HepG2 (cell line): ENCODE data around the gene SNN. TPM values are rescaled to one million over a fixed set of nuclear protein-coding genes. Genes with fewer than 3 reads are reported as not detected.

ENCODE experiments used
- ATAC-seq: fragments of 200-7000 bp; cut with Tn5 transposase; 3 replicates; pipeline ENCODE4 v1.9.1; 2020; ENCODE audit warnings: mild to moderate bottlenecking, moderate library complexity
- BruUV-seq: library from RNA; stranded (reverse); fragments of 400-500 nt; replicated peaks from 2 replicates; lab custom pipeline; 2021; lab: Mats Ljungman, UMichigan
- CTCF ChIA-PET: fragments of 300-600 bp; formaldehyde crosslinking; extraction: SDS; loops from one replicate; lab custom pipeline; 2021; ENCODE audit warnings: low total read pairs, inconsistent platforms, low intra/inter-chr PET ratio; lab: Yijun Ruan, JAX
- POLR2A ChIA-PET: fragments of 350-600 bp; sonication (Branson Sonifier 250); formaldehyde crosslinking; loops from one replicate; lab custom pipeline; 2020; ENCODE audit warnings: antibody characterized with exemption, inconsistent platforms; lab: Yijun Ruan, JAX
- DNase-seq: peaks from one replicate; pipeline ENCODE4 v3.0.0-alpha.2; 2015; ENCODE audit warnings: low spot score
- FAIRE-seq: peaks from 3 replicates; lab custom pipeline; 2011; peaks lifted over from hg19 to GRCh38; lab: Jason Lieb, UNC
- H2AFZ ChIP-seq: one replicate; pipeline ENCODE4 v1.6.1; 2011; ENCODE audit warnings: low read length, inconsistent platforms
- H3K27ac ChIP-seq: fragments of 300-600 bp; 3 replicates; pipeline ENCODE4 v1.8.0; 2011; ENCODE audit warnings: mixed run types, mild to moderate bottlenecking, mixed read lengths, low read length, inconsistent platforms; ENCODE audit not compliant: insufficient read depth; ENCODE audit errors: extremely low read length
- H3K27me3 ChIP-seq, 2 experiments: fragments of 200-600 bp in 1 of 2; 2 replicates in 1 of 2; 3 replicates in 1 of 2; pipeline versions ENCODE4 v1.6.0 to v1.8.0; 2011; ENCODE audit warnings: low read length in 2 of 2, mild to moderate bottlenecking in 2 of 2, moderate library complexity in 2 of 2, inconsistent platforms in 1 of 2; ENCODE audit not compliant: insufficient read depth in 2 of 2, control insufficient read depth in 1 of 2
- H3K36me3 ChIP-seq, 2 experiments: fragments of 200-600 bp in 1 of 2; replicated peaks in 1 of 2; 2 replicates in 1 of 2; 3 replicates in 1 of 2; pipeline versions ENCODE4 v1.5.1 to v1.8.0; 2011; ENCODE audit warnings: low read length in 2 of 2, inconsistent platforms in 1 of 2; ENCODE audit not compliant: insufficient read depth in 2 of 2, control insufficient read depth in 1 of 2
- H3K4me1 ChIP-seq: 2 replicates; pipeline ENCODE4 v1.5.1; 2012; ENCODE audit warnings: low read length, inconsistent platforms; ENCODE audit not compliant: insufficient read depth
- H3K4me2 ChIP-seq: 2 replicates; pipeline ENCODE4 v1.6.0; 2011; ENCODE audit warnings: low read depth, low read length, inconsistent platforms
- H3K4me3 ChIP-seq, 3 experiments: fragments of 200-600 bp in 1 of 3; sonication (generic), shearing (Covaris generic) in 1 of 3; replicated peaks in 1 of 3; 2 replicates each; pipeline ENCODE4 v1.5.1; 2011 to 2016; ENCODE audit warnings: low read length in 3 of 3, inconsistent platforms in 2 of 3, low read depth in 2 of 3, mild to moderate bottlenecking in 2 of 3, control low read depth in 1 of 3, mixed read lengths in 1 of 3; ENCODE audit not compliant: insufficient read depth in 1 of 3
- H3K79me2 ChIP-seq: one replicate; pipeline ENCODE4 v1.6.1; 2011; ENCODE audit warnings: low read length, inconsistent platforms; ENCODE audit not compliant: insufficient read depth
- H3K9ac ChIP-seq: 2 replicates; pipeline ENCODE4 v1.6.0; 2011; ENCODE audit warnings: mild to moderate bottlenecking, low read depth, low read length, inconsistent platforms; ENCODE audit not compliant: insufficient read depth
- H3K9me3 ChIP-seq: 2 replicates; pipeline ENCODE4 v1.5.1; 2012; ENCODE audit warnings: mild to moderate bottlenecking, low read length
- H4K20me1 ChIP-seq: 2 replicates; pipeline ENCODE4 v1.6.0; 2011; ENCODE audit warnings: inconsistent platforms, mild to moderate bottlenecking, low read length, moderate library complexity; ENCODE audit not compliant: insufficient read depth
- HNRNPK ChIP-seq: fragments of 200-400 bp; formaldehyde crosslinking; IDR thresholded peaks from 2 replicates; pipeline ENCODE4 v1.6.1; 2018; ENCODE audit warnings: low read length, low read depth, moderate library complexity, mild to moderate bottlenecking; ENCODE audit not compliant: poor library complexity, severe bottlenecking
- SP2 ChIP-seq: sonication (generic); formaldehyde crosslinking; IDR thresholded peaks from 2 replicates; pipeline ENCODE4 v1.5.1; 2020; ENCODE audit warnings: mild to moderate bottlenecking, missing genetic modification reagents
- WGBS: methylation state at CpG from one replicate; pipeline ENCODE4 v1.1.6; 2017; ENCODE audit warnings: low lambda C conversion rate; 5-methylcytosine and 5-hydroxymethylcytosine counted together
- in situ Hi-C: cut with HindIII; loops from 2 replicates; pipeline ENCODE4 v1.10.0; 2017; ENCODE audit warnings: low pct_unique_long_range_greater_than_20kb; ENCODE audit not compliant: extremely low pct_ligation_motif_present
- intact Hi-C: fragments of 100-400 bp; cut with micrococcal nuclease; formaldehyde crosslinking; loops from one replicate; pipeline ENCODE4 v1.10.0; 2022; ENCODE audit not compliant: unreplicated experiment
- polyA plus RNA-seq, 8 experiments: library from polyadenylated mRNA; depleted of rRNA in 3 of 8; stranded (reverse) in 7 of 8; unstranded in 1 of 8; fragments of >200 nt; fragmentation: Illumina TruSeq in 4 of 8; extraction: Trizol in 4 of 8; gene quantifications; 2 replicates each; pipeline versions ENCODE4 v1.2.1 to v1.2.3, GENCODE V29; 2011 to 2016; ENCODE audit warnings: low read depth in 4 of 8, missing spikeins in 1 of 8, mixed read lengths in 1 of 8; ENCODE audit not compliant: insufficient read depth in 1 of 8
- total RNA-seq, 5 experiments: library from RNA; depleted of rRNA; stranded (reverse); fragments of >200 nt; fragmentation: Illumina TruSeq; extraction: Trizol; gene quantifications; 2 replicates each; pipeline ENCODE4 v1.2.3, GENCODE V29; 2016; ENCODE audit warnings: low read depth in 1 of 5

Gene SNN
- total and polyA plus RNA-seq, 2 of the 13 experiments (the other 11 are each of a cell fraction or from before 2014, with no cell fraction given), result 5.2 to 8.4 TPM

DNA sequence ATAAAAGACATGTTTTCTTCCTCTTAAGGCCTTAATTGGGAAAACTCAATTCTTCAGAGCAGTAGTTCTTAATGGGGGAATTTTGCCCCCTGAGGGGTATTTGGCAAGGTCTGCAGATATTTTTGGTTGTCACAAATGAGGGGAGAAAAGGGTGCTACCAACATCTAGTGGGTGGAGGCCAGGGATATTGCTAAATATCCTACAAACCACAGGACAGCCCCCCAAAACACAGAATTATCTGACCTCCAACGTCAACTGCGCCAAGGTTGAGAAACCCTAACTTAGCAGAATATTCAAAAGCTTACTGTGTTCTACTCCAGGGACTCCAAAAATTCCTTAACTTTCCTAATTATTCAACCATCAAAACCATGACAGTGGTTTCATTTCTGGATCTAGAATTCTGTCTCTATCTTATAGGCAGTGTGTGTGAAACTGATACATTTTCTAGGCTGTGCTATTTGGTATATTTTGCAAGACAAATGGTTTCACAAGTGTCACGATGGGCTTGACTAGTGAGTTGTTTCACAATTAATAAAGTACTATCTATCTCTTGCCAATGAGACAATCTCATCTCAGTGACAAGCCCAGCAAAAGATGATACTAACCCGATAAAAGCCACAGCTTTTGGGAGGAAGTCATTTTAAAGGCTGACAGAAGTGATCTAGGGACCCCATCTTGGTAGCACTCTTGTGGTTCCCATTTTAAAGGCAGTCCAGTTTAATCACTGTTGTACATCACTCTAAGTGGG is 59.7 kb downstream of the SNN start:
- no peak for FAIRE-seq
- peaks cover 38% of the 10 kb centered on the region for H3K79me2 ChIP-seq
- CTCF ChIA-PET, result no interaction called here

More for the DNA sequence above, 59.7 kb downstream of the SNN start:
- WGBS, result 98% methylated on average over 4 of the region's 4 CpGs
- Histone ChIP-seq H3K27me3 (no peaks in the 10 kb centered on the region), H3K9me3 (no peaks in the 10 kb centered on the region), H3K4me2 (no peak overlapping the region), H3K4me3 (no peak overlapping the region), H3K9ac (no peak overlapping the region), H3K36me3 (peaks cover 44 to 91% of the 10 kb centered on the region in 2 experiments), H3K27ac (no peak overlapping the region), H2AFZ (no peak overlapping the region), H3K4me1 (peaks cover 47% of the 10 kb centered on the region), H4K20me1 (peaks cover 2% of the 10 kb centered on the region)
- DNase-seq (no peak), ATAC-seq (no peak)
- in situ Hi-C loops, result no loop called here
- POLR2A ChIA-PET, result interaction anchor here (3.4 kb wide), 1 partner anchor 15 kb away, joined by 13 read pairs; the partner anchor contains the start of gene TXNDC11
- intact Hi-C loops, result no loop called here
- BruUV-seq, result no TSS peak
- TF ChIP-seq SP2 (no peak), HNRNPK (peak; percentile 9)

Other genes with a start within 250 kb of the SNN start
- 141 and 186 TPM in 2 replicates for gene LITAF, start 81.5 kb upstream of the SNN start, total RNA-seq (2016; rRNA removed; fragmentation: Illumina TruSeq; extraction: Trizol)
- 80.1 and 95.5 TPM in 2 replicates for gene LITAF, start 81.5 kb upstream of the SNN start, polyA plus RNA-seq (2011; rRNA removed)
- gene TXNDC11, start 74.4 kb downstream of the SNN start, total RNA-seq (2016; rRNA removed; fragmentation: Illumina TruSeq; extraction: Trizol), result 46.4 and 74.9 TPM in 2 replicates
- gene TXNDC11, start 74.4 kb downstream of the SNN start, polyA plus RNA-seq (2011; rRNA removed), result 123 and 124 TPM in 2 replicates
- 29.2 and 51.5 TPM in 2 replicates for gene ZC3H7A, start 128.8 kb downstream of the SNN start, total RNA-seq (2016; rRNA removed; fragmentation: Illumina TruSeq; extraction: Trizol)
- gene ZC3H7A, start 128.8 kb downstream of the SNN start, polyA plus RNA-seq (2011; rRNA removed), result 28.4 and 36.8 TPM in 2 replicates
- 343 and 502 TPM in 2 replicates for gene RSL1D1, start 183.1 kb downstream of the SNN start, total RNA-seq (2016; rRNA removed; fragmentation: Illumina TruSeq; extraction: Trizol)
- 125 and 187 TPM in 2 replicates for gene RSL1D1, start 183.1 kb downstream of the SNN start, polyA plus RNA-seq (2011; rRNA removed)
- 316 and 449 TPM in 2 replicates for gene GSPT1, start 247.5 kb downstream of the SNN start, total RNA-seq (2016; rRNA removed; fragmentation: Illumina TruSeq; extraction: Trizol)
- 98.6 and 120 TPM in 2 replicates for gene GSPT1, start 247.5 kb downstream of the SNN start, polyA plus RNA-seq (2011; rRNA removed)